PFSK-1 (cell line): ENCODE data around the gene DAAM2.

Experiments used
- POLR2AphosphoS5 ChIP-seq: IDR thresholded peaks from 2 replicates; pipeline ENCODE4 v1.6.1; 2012; ENCODE audit warnings: low read depth, mild to moderate bottlenecking, control low read depth, low read length, moderate library complexity
- SIN3A ChIP-seq: IDR thresholded peaks from 2 replicates; pipeline ENCODE4 v1.6.1; 2012; ENCODE audit warnings: mild to moderate bottlenecking, low read length, moderate library complexity, borderline replicate concordance; ENCODE audit not compliant: insufficient read depth
- TAF1 ChIP-seq: IDR thresholded peaks from 2 replicates; pipeline ENCODE4 v1.6.1; 2012; ENCODE audit warnings: low read length, control low read depth, borderline replicate concordance; ENCODE audit not compliant: insufficient read depth

DNA sequence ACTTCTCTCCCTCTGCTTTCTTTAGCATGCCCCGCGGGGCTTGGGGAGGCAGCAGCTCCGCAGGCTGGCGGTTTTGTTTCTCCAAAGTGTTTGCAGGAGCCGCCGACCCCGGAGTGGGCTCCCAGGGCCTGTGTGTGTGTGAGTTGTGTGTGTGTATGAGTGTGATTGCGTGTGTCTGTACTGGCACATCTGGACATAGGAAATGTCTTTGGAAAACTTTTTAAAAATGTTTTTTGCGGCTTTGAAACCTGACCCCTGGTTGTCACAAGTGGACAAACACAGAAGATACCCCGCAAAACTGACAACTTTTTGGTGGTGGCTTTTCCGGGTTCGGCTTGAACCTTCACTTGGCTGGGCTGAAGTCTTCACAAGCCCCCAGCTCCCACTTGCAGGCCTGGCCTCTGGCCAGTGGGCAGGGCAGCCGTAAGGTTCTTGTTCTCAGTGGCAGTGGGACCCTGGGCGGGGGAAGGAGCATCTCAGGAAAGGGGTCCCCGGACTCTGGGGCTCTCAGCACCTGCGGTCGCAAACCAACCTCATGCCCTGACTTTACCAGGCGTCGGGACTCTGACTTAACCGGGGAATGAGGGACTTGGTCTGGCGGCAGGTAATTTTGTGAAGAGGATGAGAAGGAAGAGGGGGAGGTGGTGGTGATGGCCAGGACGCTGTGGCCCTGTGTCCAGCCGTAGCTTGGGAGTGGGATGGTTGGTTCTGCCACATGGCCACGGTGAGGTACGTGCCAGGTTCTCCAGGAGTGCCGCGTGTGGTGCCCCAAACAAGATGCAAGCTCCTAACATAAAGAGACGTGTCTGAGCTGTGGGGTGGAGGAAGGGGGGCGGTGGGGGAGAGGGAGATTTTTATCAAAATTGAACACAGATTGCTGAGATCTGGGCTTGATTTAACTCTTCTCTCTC is 619 bp downstream of the DAAM2 start:
- no peak for TF ChIP-seq POLR2AphosphoS5
- TF ChIP-seq SIN3A, result no peak
- TF ChIP-seq TAF1, result no peak
